ENCODE results near the gene CLEC7A. TPM values are rescaled to one million over a fixed set of nuclear protein-coding genes. Genes with fewer than 3 reads are reported as not detected.

CLEC7A gene
- total and polyA plus RNA-seq, 8 donors, result 0.60 to 8.5 (median 1.1) TPM

DNA sequence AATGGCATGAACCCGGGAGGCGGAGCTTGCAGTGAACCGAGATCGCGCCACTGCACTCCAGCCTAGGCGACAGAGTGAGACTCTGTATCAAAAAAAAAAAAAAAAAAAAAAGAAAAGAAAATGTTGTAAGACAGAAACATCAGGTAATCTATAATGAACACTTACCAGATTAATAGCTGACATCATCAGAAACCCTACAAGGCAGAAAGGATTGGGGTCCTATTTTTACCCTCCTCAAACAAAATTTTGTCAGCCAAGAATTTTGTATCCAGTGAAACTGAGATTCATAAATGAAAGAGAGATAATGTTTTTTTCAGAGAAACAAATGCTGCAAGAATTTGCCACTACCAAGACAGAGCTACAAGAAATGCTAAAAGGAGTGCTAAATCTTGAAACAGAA lies 45.3 kb downstream of the CLEC7A start:
- no peak for TF ChIP-seq CTCF (IDR thresholded peaks at IDR 0.05)
- DNase-seq (no peak), ATAC-seq (no peak), FAIRE-seq (no peak)
- intact Hi-C loops (cut with DNase I), result no loop called here
- Histone ChIP-seq H3K4me3 (no peak overlapping the region), H3K4me1 (no peaks in the 10 kb centered on the region), H3K27ac (no peak overlapping the region), H3K9me3 (no peaks in the 10 kb centered on the region), H3K36me3 (no peaks in the 10 kb centered on the region), H3K27me3 (peaks cover 0 to 3% (median 0%) of the 10 kb centered on the region in 4 donors)
- WGBS, 2 donors, result 82 to 87% methylated on average over 6 of the region's 6 CpGs

DNA sequence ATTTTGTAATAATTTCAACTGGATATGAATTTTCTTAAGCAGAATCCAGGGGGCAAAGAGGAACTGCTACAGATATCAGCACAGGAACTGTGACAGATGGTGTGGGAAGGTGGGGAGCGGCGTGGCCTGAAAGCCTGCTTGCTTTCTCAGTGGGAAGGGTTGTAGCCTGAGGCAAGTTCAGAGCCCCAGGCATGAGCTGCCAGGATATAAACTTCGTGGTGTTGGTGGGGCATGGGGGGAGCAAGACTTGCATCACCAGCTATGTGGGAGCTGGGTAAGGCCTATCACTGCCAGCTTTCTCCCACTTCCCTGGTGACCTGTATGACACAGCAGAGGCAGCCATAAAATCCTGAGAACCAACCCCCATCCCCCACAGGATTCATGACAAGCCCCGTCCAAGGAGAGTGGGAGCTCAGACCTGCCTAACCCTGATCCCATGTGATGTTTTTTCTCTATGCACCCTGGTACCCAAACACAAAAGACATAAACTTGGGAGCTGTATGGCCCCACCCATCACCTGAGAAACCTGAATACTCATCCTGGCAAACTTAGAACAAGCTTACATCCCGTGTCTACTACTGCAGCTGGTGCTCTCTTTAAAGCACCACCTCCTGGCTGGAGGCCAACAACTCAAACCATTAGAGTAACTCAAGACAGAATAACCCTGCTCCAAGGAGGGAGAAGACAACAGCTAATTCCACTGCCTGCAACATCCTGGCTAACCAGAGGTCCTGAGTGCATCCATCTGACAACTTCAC lies 47.7 kb downstream of the CLEC7A start:
- 57 to 72% methylated on average over 5 of the region's 5 CpGs for WGBS, 2 donors
- Histone ChIP-seq H3K36me3 (no peaks in the 10 kb centered on the region), H3K9me3 (no peaks in the 10 kb centered on the region), H3K4me1 (no peaks in the 10 kb centered on the region), H3K27me3 (no peaks in the 10 kb centered on the region), H3K4me3 (no peak overlapping the region), H3K27ac (no peak overlapping the region)
- TF ChIP-seq CTCF (IDR thresholded peaks at IDR 0.05), result no peak
- intact Hi-C loops (cut with DNase I), result no loop called here
- DNase-seq (no peak), FAIRE-seq (no peak), ATAC-seq (no peak)

- no peak overlapping the region for H3K4me3 ChIP-seq
- intact Hi-C loops (cut with DNase I), result no loop called here
- H3K27ac ChIP-seq, result no peak overlapping the region
- no peaks in the 10 kb centered on the region for H3K4me1 ChIP-seq
- ATAC-seq, result no peak
- no peak for TF ChIP-seq CTCF (IDR thresholded peaks at IDR 0.05)
- FAIRE-seq, result no peak
- H3K27me3 ChIP-seq, result no peaks in the 10 kb centered on the region
- no peaks in the 10 kb centered on the region for H3K36me3 ChIP-seq
- no peak for DNase-seq
- H3K9me3 ChIP-seq, result no peaks in the 10 kb centered on the region
Measured at GRCh38 chr12:10075451-10075850, 54.5 kb downstream of the CLEC7A start.

DNA sequence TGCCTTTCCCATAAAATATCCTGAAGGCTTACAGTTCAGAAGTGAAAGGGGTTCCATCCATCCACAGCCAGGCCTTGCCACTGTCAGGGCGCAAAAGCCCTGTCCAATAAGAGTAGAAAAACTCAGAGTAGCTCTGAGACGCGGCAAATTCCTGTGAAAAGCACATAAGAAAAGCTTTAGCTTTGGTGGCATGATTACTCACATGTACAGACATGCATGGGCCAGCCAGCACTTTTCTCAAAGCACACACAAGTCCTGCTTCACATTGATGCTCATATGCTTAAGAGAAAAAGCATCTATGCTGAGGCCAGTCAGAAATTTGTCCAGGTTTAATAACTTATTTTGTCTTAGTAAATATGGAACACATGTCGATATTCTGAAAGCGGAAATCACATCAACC lies 56.7 kb downstream of the CLEC7A start:
- no peak for TF ChIP-seq CTCF (IDR thresholded peaks at IDR 0.05)
- no peak for ATAC-seq
- intact Hi-C loops (cut with DNase I), result no loop called here
- no peak overlapping the region for H3K27ac ChIP-seq
- DNase-seq, result no peak
- no peak overlapping the region for H3K4me3 ChIP-seq
- 83 to 87% methylated on average over 5 of the region's 5 CpGs for WGBS, 2 donors
- H3K36me3 ChIP-seq, result no peaks in the 10 kb centered on the region
- H3K4me1 ChIP-seq, result no peaks in the 10 kb centered on the region
- H3K9me3 ChIP-seq, result no peaks in the 10 kb centered on the region
- FAIRE-seq, result no peak
- no peaks in the 10 kb centered on the region for H3K27me3 ChIP-seq

DNA sequence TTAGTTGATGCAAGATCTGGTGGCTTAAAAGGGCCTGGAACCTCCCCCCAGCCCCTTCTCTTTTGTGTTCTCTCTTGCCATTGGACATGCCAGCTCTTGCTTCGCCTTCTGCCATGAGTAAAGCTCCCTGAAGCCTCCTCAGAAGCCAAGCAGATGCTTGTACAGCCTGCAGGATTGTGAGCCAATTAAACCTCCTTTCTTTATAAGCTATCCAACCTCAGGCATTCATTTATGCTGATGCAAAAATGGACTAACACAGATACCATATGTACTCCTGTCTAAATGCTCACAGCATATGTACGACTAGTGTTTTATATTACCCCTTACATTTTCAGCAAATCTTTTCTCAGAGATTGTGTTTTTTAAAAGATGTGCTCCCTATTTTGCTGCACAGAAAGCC lies 57.9 kb downstream of the CLEC7A start:
- no peaks in the 10 kb centered on the region for H3K9me3 ChIP-seq
- no peak for TF ChIP-seq CTCF (IDR thresholded peaks at IDR 0.05)
- DNase-seq (no peak), ATAC-seq (no peak), FAIRE-seq (no peak)
- peaks cover 0 to 3% (median 0%) of the 10 kb centered on the region in 3 donors for H3K4me1 ChIP-seq
- intact Hi-C loops (cut with DNase I), result no loop called here
- H3K36me3 ChIP-seq, result no peaks in the 10 kb centered on the region
- no peak overlapping the region for H3K27ac ChIP-seq
- WGBS, 2 donors, result 81 to 89% methylated on average over 2 of the region's 2 CpGs
- no peak overlapping the region for H3K4me3 ChIP-seq
- no peaks in the 10 kb centered on the region for H3K27me3 ChIP-seq

Measured in pancreas (tissue), 10 donors.